ENCODE results near the gene CCDC183. TPM values are rescaled to one million over a fixed set of nuclear protein-coding genes. Genes with fewer than 3 reads are reported as not detected.
"Not testable (repeated sequence)": the region's sequence is repeated elsewhere in the genome, so short reads cannot be mapped to it uniquely, and the experiment has no call there.

The CCDC183 gene
- polyA plus RNA-seq, 3 donors: 5.7 to 7.6 (median 7.2) TPM

DNA sequence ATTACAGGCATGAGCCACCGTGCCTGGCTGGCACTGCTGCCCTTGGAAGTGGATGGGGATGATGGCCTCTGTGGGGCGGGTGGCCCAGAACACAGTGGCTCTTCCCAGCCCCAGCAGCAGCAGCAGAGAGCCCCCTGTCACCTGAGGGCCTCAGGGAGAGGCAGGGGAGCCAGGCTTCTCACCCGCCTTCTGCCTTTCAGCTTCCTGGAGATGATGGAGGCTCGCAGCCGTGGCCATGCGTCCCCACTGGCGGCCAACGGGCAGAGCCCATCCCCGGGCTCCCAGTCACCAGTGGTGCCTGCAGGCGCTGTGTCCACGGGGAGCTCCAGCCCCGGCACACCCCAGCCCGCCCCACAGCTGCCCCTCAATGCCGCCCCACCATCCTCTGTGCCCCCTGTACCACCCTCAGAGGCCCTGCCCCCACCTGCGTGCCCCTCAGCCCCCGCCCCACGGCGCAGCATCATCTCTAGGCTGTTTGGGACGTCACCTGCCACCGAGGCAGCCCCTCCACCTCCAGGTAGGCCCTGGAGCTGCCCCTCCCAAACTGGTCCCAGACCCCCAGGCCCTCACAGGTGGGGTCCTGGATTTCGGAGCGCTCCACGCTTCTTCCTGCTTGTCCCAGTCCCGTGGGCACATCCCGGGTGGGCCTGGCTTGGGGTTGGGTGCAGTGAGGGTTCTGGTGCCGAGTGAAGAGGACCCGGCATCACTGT lies 41.2 kb downstream of the CCDC183 start:
- DNase-seq: no peak

DNA sequence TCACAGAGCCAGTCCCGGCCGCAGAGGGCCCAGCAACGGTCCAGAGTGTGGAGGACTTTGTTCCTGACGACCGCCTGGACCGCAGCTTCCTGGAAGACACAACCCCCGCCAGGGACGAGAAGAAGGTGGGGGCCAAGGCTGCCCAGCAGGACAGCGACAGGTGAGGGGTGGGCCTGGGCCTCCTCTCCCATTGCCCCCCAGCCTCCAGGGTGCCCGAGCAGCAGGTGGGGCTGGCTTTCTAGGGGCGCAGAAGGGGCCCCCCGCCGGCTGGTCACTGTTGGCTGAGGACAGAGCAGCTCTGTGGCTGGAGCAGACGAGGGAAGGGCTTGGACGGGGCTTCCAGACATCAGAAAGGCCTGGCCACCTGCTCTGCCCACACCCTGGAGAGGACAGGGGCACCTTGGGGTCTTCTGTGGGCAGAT lies 41.7 kb downstream of the CCDC183 start:
- not testable (repeated sequence) for DNase-seq

DNA sequence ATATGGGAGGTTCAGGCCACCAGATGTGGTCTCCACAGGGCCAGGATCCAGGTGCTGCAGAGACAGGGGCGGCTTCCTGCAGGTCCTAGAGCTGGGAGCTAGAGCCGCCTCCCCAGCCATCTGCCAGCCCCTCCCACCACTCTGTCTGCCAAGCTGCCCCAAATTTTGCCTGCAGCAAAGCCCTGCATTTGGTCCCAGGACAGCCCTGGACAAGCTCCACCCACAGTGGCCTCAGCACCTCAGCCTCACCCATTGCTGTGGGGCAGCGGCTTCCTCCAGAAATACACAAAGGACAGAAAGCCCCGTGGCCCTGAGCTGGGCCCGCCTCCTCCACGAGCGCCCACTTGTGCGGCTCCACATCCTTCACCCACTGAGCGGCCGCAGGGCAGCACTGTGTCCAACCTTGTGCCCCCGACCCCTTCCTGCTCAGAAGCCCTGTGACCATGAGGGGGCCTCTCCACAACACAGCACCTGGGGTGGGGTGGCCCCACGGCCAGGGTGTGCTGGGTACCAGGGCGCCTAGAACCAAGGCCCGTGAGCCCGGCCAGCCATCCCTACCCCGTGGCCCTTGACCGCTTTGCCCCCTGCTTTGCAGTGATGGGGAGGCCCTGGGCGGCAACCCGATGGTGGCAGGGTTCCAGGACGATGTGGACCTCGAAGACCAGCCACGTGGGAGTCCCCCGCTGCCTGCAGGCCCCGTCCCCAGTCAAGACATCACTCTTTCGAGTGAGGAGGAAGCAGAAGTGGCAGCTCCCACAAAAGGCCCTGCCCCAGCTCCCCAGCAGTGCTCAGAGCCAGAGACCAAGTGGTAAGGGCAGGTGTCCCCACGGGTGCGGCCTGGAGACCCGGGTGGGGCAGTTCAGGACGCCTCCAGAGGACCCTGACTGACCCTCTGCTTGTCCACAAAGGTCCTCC lies 42.4 kb downstream of the CCDC183 start:
- no peak for DNase-seq

DNA sequence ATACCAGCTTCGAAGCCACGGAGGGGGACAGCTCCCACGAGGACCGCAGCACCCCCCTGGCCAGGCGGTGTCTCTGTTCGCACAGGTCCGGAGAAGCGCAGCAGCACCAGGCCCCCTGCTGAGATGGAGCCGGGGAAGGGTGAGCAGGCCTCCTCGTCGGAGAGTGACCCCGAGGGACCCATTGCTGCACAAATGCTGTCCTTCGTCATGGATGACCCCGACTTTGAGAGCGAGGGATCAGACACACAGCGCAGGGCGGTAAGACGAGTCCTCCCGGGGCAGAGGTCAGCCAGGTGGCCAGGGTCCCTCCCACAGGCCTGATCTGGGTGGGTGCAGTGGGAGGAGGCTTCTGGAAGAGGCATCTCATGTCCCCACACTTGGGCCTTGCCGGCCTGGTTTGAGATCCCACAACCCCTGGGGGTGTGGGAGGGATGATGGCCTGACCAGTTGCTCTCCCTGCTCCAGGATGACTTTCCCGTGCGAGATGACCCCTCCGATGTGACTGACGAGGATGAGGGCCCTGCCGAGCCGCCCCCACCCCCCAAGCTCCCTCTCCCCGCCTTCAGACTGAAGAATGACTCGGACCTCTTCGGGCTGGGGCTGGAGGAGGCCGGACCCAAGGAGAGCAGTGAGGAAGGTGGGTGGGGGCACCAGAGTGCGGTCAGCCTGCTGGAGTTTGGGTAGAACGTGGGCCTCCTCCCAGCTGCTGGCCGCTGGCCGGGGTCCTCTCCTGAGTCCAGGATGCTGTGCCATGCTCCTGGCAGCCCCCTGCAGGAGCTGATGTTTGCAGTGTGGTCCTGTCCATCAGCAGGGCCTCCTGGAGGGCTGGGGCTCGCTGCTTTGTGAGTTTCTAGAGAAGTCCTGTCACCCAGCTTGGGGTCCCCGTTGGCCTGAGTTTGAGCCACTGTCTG lies 43.3 kb downstream of the CCDC183 start:
- no peak for DNase-seq

DNA sequence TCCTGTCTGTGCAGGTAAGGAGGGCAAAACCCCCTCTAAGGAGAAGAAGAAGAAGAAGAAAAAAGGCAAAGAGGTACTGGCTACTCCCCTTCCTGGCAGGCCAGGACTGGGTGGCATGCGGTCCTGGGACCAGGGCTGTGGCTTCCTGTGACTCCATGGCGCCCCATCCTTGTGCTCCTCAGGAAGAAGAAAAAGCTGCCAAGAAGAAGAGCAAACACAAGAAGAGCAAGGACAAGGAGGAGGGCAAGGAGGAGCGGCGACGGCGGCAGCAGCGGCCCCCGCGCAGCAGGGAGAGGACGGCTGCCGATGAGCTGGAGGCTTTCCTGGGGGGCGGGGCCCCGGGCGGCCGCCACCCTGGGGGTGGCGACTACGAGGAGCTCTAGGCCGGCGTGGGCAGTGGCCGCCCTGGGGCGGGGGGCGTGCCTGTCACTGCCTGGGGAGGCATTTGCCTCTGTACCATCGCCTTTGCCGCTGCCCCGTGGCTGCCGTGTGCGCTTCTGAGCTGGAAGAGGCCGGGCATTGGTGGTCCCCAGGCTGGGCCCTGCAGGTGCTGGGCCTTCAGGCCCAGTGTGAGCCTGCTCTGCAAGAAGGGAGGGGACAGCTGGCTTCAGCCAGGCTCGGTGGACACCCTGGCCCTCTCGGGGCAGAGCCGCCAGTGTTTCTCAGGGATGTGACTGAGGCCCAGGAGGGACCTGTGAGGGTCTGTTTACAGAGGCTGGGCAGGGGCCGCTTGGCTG lies 44.2 kb downstream of the CCDC183 start:
- no peak for DNase-seq

DNA sequence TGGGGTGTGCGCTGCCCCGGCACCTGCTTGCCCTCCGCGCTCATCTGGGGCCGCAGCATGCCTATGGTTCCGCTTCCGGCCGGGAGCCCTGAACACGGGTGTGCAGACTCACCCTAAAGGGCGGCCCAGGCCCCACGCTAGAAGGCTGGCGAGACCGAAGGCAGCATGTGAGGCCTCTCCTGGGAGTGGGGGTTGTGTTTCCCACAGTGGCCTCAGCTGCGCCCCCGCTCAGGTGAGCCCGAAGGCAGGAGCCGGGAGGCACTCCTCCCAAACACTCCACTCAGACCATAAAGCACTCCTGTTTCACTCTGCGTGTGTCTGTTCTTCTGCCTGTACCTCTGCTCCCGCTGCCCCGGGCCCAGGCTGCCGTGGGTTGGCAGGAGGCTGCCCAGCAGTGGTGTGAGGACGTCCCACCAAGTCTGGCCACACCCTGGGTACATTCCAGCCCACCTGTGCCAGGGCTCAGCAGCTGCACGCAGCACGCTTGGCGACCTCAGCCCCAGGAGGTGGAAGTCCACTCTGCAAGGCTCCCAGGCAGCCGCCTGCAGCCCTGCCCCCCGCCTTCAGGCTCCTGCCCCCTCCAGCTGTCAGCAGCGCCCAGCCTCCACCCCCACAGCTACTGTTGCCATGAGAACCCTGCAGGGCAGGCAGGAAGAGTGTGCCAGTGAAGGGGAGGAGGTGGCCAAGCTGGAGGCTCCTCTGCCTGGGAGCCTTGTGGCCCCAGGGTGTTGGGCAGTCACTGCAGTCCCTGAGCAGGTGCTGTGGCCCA lies 44.9 kb downstream of the CCDC183 start:
- no peak for DNase-seq

DNA sequence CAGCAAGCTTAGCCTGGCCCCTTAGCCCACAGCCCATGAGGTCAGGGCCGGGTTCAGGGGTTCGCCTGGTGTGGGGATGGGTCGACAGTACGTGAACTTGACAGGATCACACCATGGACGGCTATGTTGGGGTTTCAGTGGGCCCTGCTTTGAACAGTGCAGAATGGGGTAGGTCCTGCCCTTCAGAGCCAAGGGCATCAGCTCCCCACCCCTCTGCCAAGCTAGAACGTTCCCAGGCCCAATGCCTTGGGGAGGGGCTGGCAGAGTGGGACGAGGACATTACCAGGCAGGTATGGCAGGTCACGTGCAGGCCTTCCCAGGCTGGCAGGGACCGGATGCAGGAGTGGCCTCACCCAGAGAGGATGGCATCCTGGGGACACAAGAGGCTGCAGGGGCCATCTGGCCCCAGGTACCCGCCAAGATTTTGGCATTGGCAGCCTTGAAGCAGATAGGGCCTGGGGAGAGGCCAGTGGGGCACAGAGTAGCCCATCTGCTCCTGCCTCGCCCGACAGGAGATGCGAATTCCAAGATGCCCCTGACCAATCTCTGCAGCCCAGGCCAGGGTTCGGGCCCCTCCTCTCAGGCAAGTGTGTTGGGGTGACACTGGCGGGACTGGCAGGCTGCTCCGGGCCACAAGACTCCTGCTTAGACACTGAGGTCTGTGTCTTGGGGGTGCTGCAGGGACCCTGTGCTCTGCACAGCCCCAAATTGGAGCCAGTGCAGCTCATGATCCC lies 45.7 kb downstream of the CCDC183 start:
- DNase-seq: not testable (repeated sequence)

DNA sequence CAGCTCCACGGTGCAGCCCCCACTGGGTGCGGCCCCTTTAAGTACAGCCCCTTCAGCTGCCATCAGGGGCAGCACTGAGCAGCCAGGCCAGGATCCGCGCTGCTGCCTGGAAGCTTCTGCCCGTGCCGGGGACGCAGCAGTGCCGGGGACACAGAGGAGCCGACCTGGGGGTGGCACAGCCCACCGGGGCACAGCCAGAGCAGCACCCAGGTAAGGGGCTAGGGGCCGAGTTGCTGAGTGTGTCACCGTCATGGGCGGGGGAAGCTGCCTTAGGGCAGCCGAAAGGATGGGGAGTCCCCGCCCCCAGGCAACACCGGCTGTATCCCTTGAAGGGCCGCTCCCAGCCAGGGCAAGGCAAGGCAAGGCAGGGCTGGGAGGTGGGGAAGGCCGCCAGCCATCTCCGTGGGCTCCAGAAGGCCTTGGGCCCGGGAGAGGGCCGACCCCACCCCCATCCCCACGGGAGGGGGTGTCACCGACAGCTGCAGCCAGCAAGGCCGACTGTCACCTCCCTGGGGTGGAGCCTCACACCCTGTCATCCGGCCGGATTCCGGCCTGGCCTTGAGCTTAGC lies 46.3 kb downstream of the CCDC183 start, which contains the start of gene AJM1:
Gene AJM1, plus strand, starts transcription at position 99 of the 569 bp plus-strand sequence. CDS start 1,937 bp downstream, outside the sequence.
- peak; percentile 74 for DNase-seq

DNA sequence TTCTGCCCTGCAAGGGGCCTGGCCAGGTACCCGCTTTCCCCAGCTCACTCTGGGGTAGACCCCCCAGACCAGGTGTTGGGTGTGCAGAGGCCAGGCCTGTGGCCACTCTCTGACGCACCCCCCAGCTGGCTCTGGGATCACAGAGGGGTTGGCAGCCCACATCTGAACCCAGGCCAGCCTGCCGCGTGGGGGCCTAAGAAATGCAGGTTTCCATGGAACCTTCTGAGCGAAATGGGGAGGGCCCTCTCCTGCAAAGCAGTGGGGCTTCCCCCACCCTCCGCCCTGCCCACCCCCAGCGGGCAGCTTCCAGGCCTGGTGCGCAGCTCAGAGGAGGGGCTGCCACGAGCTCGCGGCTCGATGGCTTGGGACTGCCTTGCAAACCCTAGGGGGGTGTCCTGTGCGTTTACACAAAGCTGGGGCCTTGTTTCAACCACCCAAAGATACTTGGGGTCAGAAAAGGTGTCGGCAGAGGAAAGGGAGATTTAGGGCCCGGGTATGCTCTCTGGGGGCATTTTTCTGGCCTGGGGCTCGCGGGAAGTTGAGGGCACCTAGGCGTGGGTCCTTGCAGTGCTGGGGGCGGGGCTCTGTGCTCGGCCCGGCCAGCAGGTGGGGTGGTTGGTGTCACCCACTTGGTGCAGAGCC lies 47.1 kb downstream of the CCDC183 start:
- DNase-seq: not testable (repeated sequence)

DNA sequence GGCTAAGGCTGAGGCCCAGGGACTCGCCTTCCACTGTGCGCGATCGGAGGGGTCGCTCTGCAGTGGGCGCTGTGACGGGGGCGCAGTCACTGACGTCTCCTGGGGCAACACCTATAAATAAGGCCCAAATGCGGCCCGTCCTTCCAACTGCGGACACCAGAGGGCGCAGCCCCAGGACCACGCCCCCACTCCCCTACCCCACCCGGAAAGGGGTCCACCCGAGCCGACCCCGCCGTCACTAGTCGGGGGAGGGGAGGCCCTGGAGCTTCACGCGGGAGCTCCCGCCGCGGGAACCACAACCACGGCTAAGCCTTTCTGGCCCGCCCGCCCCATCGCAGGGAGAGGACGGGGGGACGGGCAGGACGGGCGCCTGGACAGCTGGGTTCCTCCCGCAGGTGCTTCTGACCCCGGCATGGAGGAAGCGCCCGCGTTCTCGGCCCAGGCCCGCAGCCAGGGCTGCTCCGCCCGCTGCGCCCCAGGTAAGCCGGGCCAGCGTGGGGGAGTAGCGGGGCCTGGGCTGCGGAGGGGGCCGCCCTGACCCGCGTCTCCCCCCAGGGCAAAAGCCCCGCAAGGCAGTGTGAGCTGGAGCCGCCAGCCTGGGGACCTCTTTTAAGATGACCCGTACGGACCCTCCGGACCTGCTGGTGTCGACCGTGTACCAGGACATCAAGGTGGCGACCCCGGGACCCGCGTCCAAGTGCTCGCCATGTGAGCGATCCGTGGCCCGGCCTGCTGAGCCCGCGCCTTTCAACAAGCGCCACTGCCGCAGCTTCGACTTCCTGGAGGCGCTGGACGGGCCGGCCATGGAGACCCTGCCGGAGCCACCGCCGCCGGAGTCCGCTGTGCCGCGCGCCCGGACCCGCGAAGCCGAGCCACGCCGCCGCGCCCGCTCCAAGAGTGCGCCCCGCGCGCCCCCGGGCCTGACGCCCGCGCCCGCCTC lies 47.9 kb downstream of the CCDC183 start:
- not testable (repeated sequence) for DNase-seq

DNA sequence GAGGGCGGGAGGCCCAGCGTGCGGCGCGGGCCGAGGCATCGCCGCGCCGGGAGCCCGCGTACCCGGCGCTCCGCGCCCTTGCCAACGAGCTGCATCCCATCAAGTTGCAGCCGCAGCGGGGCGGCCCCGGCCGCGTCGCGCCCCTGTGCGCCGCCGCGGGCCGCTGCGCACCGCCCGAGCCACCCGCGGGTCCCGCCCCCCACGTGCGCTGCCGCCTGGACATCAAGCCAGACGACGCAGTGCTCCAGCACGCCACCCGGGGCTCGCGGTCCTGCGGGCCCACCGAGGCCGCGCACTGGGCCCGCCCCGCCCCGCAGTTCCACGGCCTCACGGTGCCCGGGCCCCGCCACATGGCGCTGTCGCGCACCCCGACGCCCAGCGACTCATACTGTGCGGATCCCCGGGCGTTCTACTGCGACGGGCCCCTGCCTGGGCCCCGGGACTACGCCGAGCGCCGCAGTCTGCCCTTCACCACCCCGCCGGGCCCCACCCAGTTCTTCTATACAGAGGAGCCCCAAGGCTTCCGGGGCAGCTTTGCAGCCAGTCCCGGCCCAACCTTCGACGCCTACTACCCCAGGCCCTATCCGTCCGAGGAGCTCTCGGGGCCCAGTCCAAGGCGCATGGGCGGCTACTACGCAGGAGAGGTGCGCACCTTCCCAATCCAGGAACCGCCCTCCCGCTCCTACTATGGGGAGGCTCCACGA lies 48.8 kb downstream of the CCDC183 start:
- no peak for DNase-seq

DNA sequence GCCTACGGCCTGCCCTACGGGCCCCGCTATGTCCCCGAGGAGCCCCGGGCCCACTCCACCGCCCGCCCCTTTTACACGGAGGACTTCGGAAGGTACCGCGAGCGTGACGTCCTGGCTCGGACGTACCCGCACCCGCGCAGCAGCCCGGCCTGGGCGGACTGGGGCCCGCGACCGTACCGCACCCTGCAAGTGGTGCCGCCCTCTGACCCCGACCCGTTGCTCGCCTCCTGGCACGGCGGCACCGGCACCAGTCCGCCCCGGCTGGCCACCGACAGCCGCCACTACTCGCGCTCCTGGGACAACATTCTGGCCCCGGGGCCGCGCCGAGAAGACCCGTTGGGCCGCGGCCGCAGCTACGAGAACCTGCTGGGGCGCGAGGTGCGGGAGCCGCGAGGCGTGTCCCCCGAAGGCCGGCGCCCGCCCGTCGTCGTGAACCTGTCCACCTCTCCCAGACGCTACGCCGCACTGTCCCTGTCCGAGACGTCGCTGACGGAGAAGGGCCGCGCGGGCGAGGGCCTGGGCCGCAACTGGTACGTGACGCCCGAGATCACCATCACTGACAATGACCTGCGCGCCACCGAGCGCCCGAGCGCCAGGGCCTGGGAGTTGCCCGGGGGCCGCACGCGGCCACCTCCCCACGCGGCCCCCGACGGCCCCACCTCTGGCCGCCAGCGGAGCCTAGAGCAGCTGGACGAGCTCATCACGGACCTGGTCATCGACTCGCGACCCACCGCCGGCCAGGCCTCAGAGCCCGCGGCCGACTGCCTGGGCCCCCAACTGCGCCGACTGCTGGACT lies 49.5 kb downstream of the CCDC183 start:
- no peak for DNase-seq

DNA sequence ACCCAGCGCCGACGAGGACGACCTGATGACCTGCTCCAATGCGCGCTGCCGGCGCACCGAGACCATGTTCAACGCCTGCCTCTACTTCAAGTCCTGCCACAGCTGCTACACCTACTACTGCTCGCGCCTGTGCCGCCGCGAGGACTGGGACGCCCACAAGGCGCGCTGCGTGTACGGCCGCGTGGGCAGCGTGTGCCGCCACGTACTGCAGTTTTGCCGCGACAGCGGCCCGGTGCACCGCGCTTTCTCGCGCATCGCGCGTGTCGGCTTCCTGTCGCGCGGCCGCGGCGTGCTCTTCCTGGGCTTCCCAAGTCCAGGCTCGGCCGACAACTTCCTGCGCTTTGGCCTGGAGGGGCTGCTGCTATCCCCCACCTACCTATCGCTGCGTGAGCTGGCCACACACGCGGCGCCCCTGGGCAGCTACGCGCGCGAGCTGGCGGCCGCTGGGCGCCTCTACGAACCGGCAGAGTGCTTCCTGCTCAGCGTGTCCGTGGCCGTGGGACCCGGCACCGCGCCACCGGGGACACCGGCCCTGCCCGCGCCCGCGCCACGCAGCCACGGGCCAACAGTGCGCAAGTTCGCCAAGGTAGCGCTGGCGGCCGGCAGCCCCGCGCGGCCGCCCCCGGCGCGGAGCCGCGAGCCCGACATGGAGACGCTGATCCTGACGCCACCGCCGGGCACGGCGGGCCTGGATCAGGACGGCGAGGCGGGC lies 50.4 kb downstream of the CCDC183 start:
- no peak for DNase-seq

DNA sequence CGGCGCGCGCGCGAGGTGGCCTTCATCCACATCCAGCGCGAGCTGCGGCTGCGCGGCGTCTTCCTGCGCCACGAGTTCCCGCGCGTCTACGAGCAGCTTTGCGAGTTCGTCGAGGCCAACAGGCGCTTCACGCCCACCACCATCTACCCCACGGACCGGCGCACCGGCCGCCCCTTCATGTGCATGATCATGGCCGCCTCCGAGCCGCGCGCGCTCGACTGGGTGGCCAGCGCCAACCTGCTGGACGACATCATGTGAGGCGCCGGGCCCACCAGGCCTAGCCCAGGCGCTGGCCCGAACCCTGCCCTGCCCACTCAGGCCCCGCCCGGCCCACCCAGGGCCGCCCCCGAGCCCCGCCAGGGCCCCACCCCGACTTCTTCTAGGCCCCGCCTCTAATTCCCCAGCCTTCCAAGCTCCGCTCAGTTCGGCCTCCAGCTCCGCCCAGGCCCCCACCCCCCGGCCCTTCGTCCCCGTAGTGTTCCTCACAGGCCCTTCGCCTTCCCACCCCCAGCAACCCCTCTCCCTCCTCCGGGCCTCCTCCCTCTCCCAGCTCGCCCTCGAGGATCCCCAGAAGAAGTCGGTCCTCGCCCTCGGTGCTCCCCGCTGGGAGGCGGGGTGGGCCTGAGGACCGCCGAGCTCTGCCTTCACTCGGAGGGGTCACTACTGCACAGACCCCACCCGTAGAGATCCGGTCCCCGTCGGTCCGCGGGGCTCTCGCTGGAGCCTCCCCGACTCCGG lies 51.1 kb downstream of the CCDC183 start:
- DNase-seq: no peak

Data from renal pelvis (tissue), 4 donors.